ENCODE data around the gene AGBL4.

DNA sequence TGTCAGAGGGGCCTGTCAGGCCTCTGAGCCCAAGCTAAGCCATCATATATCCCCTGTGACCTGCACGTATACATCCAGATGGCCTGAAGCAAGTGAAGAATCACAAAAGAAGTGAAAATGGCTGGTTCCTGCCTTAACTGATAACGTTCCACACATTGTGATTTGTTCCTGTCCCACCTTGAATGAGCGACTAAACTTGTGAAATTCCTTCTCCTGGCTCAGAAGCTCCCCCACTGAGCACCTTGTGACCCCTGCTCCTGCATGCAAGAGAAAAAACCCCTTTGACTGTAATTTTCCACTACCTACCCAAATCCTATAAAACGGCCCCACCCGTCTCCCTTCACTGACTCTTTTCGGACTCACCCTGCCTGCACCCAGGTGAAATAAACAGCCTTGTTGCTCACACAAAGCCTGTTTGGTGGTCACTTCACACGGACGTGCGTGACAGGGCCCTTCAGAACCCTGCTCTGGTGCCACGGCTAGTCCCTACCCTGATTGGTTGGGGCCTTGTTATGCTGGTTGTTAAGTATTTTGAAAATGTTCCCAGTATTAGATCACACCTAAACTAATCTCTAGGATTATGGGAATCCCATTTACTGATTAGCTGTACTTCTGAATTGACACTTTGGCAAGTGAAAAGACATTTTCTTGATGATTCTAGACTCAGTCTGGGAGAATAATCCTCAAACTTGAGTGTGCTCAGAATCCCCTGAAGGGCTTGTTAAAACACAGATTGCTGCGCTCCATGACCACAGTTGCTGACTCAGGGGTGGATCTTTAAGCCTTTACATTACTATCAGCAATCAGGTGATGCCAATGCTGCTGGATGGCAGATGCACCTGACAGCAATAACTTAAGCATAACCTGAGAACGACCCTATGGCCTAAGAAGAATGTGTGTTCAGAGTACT lies 1523.0 kb downstream of the AGBL4 start:
- no peak for TF ChIP-seq EZH2 (IDR thresholded peaks at IDR 0.05; ENCODE audit: borderline replicate concordance, low read length)
- TF ChIP-seq, protein P1, sequence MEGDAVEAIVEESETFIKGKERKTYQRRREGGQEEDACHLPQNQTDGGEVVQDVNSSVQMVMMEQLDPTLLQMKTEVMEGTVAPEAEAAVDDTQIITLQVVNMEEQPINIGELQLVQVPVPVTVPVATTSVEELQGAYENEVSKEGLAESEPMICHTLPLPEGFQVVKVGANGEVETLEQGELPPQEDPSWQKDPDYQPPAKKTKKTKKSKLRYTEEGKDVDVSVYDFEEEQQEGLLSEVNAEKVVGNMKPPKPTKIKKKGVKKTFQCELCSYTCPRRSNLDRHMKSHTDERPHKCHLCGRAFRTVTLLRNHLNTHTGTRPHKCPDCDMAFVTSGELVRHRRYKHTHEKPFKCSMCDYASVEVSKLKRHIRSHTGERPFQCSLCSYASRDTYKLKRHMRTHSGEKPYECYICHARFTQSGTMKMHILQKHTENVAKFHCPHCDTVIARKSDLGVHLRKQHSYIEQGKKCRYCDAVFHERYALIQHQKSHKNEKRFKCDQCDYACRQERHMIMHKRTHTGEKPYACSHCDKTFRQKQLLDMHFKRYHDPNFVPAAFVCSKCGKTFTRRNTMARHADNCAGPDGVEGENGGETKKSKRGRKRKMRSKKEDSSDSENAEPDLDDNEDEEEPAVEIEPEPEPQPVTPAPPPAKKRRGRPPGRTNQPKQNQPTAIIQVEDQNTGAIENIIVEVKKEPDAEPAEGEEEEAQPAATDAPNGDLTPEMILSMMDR (conservative IDR thresholded peaks at IDR 0.05 in 1 of 2, IDR thresholded peaks at IDR 0.05 in 1 of 2; ENCODE audit: extremely low read depth in 1 of 2, insufficient read depth in 1 of 2, low read depth in 1 of 2, low read length in 2 of 2): no peak

Measured in mammary epithelial cell (primary cell).